Prostate gland (tissue), 2 donors: ENCODE results near the gene C6orf89.

Source experiments
- CTCF ChIP-seq, 4 experiments: fragments of 200-600 bp in 2 of 4; fragments of 450-650 bp in 2 of 4; sonication (generic) in 2 of 4; IDR thresholded peaks; 1 replicate in 3 of 4; 2 replicates in 1 of 4; pipeline ENCODE4 v1.5.1; 2016 to 2019; ENCODE audit warnings: antibody characterized with exemption in 4 of 4, mild to moderate bottlenecking in 2 of 4, moderate library complexity in 2 of 4
- POLR2A ChIP-seq: fragments of 450-650 bp; IDR thresholded peaks from one replicate; pipeline ENCODE4 v1.6.1; 2016; ENCODE audit warnings: antibody characterized with exemption, mild to moderate bottlenecking

GRCh38 chr6:36947570-36948351, 62.0 kb downstream of the C6orf89 start:
- TF ChIP-seq POLR2A (no peak), CTCF (IDR thresholded peaks at IDR 0.05) (no peak)
